ES-I3 (cell line): ENCODE results near the gene KSR2.

Experiments used
- H3K36me3 ChIP-seq: 2 replicates; pipeline ENCODE4 v1.6.1; 2013; ENCODE audit warnings: mild to moderate bottlenecking, low read length, control low read depth, moderate library complexity; ENCODE audit not compliant: insufficient read depth
- H3K4me1 ChIP-seq: 2 replicates; pipeline ENCODE4 v1.6.1; 2013; ENCODE audit warnings: mild to moderate bottlenecking, control low read depth, low read length; ENCODE audit not compliant: insufficient read depth
- H3K9ac ChIP-seq: 2 replicates; pipeline ENCODE4 v1.6.1; 2013; ENCODE audit warnings: low read depth, mild to moderate bottlenecking, low read length, moderate library complexity
- H3K9me3 ChIP-seq: 2 replicates; pipeline ENCODE4 v1.6.1; 2013; ENCODE audit warnings: mild to moderate bottlenecking, low read length, moderate library complexity; ENCODE audit not compliant: control insufficient read depth, insufficient read depth

The KSR2 gene

DNA sequence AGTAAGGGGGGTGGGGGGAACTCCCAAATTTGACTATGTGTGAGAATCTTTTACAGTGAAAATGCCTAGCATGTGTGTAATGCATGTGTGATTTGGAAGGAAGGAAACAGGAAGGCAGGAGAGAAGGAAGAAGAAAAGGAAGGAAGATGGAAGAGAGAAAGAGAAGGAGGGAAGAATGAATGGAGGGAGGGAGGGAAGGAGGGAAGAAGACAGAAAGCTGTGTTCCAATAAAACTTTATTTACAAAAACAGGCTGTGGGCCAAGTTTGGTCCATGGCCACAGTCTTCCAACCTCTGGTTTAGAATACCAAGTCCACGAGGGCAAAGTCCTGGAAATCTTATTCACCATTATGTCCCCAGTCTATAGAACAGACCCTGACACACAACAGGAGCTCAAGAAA is 278.9 kb downstream of the KSR2 start:
- Histone ChIP-seq H3K36me3 (no peaks in the 10 kb centered on the region), H3K9me3 (no peaks in the 10 kb centered on the region; the same call in 1 of the 2 replicates), H3K4me1 (peaks cover 23% of the 10 kb centered on the region), H3K9ac (no peak overlapping the region)

DNA sequence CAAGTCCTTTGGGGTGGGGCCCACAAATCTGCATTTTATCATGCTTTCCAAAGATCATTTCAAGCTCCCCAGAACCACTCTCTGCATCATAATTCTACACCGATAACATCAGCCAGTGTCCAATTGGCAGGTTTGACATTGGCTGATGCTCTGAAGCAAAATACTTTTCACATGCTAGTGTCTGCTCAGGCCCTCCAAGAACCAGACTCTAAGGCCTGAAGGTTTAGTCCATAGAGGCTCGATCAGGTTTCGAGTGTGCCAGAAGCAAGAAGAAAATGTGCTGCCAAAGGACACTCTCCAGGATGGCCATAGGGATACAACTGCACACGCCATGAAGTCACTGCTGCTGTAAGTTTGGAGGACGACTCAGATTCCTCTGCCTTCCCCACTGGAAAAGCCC is 280.3 kb downstream of the KSR2 start:
- peaks cover 26% of the 10 kb centered on the region for H3K4me1 ChIP-seq

DNA sequence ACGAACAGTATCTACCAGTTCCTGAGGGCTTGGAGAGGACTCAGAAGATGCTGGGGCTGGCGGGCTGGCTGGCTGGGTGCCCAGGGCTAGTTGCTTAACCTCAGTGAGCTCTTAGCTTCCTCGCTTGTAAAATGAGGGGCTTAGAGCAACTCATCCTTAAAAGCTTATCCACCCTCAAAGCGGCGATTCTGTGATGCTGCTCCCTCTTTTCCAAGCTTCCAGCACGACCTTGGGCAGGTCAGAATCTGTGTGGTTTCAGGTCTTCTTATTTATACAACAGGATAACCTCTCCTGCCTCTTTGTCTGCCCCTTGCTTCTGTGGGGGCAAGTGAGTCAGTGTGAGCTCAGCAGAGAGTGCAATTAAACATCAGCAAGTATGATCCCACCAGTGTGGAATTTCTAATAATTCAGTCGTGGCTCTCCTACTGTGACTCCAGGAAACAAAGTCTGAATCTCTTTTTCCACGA is 281.8 kb downstream of the KSR2 start:
- Histone ChIP-seq H3K9ac (no peak overlapping the region), H3K4me1 (peaks cover 26% of the 10 kb centered on the region), H3K9me3 (no peaks in the 10 kb centered on the region), H3K36me3 (no peaks in the 10 kb centered on the region)

More for the DNA sequence above, 280.3 kb downstream of the KSR2 start:
- no peaks in the 10 kb centered on the region for H3K36me3 ChIP-seq
- H3K9ac ChIP-seq, result no peak overlapping the region
- no peaks in the 10 kb centered on the region; the same call in 1 of the 2 replicates for H3K9me3 ChIP-seq

DNA sequence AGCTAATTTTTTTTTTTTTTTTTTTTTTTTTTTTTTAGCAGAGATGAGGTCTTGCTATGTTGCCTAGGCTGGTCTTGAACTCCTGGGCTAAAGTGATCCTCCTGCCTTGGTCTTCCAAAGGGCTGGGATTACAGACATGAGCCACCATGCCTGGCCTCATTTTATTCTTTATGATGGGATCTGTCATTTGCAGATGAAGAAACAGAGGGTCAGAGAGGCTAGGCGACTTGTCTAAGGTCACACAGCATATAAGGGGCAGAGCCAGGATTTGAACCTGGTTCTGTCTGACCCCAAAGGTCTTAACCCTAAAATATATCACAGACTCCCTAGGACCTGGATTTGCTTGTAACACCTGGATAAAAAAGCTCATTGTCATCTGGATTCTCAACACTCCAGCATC is 282.6 kb downstream of the KSR2 start:
- H3K9me3 ChIP-seq, result no peaks in the 10 kb centered on the region
- no peak overlapping the region for H3K9ac ChIP-seq
- peaks cover 26% of the 10 kb centered on the region for H3K4me1 ChIP-seq
- no peaks in the 10 kb centered on the region for H3K36me3 ChIP-seq

DNA sequence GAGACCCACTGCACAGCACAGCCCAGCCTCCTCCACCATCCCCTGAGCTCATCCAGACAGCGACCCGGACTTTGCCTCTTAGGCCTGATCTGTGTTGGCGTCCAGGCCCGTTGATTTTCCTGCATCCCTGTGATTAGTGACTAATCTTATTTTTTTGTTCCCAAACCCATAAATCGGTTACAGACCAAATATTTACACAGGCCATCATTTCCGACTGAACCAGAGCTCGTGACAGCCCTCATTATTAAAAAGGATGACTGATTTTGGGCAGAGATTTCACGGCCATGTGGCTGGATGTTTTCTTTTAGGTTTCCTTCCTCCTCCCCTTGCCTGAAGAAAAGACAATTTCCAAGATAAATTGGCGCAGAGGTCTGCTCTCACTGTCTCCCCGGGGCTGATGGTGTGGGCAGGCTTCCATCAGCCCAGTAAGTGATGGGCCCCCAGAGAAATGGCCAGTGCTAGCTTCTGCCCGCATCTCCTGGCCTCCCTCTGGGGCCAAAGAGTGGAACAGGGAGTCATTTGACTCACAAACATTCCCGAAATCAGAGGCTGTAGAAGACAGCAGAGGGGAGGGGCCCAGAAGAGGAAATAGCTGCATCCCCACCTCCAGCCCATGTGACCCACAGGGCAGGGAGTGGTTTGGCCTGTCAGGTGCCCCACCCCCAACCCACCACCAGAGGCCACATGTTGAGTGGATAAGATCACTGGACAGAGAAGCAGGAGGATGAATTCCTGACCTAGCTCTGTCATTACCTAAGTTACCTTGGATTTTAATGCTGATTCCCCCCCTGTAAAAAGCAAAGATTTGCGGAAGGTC is 283.5 kb downstream of the KSR2 start:
- H3K9ac ChIP-seq, result no peak overlapping the region
- no peaks in the 10 kb centered on the region for H3K36me3 ChIP-seq
- H3K4me1 ChIP-seq, result peaks cover 19% of the 10 kb centered on the region; the same call in 1 of the 2 replicates
- no peaks in the 10 kb centered on the region for H3K9me3 ChIP-seq

DNA sequence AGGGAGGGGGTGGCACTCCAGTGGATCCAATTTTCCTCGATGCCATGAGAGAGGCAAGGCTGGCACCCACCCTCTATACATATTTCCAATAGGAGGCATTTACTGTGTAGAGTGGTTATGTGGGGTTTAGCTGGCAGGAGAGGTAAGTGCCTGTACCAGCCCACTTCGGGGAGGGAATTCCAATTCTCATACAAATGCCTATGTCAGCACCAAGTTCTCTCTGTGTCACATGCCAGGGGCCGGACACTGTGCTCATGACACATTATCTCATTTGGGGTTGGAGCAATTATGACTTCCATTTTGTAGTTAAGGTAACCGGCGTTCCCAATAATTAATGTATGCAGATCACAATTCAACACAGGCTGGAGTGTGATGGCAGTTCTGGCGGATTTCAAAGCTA is 284.3 kb downstream of the KSR2 start:
- Histone ChIP-seq H3K9ac (no peak overlapping the region), H3K36me3 (no peaks in the 10 kb centered on the region), H3K4me1 (peaks cover 24% of the 10 kb centered on the region; the same call in 1 of the 2 replicates), H3K9me3 (no peaks in the 10 kb centered on the region)

DNA sequence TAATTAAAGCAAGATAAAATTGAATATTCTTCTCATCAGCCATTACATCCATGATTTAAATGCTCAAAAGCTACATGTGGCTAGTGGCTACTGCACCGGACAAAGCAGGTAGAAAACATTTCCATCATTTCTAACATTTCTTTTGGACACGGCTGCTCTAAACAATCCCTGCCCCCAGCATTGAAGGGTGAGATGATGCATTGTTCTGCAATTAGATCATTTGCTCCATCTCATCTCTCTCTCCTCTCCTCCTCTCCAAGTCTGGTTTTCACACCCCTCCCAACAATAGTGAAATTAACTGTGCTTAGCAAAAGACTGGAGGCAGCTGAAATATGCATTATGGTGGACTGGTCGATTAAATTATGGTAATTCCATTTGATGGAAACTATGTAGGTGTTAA is 288.5 kb downstream of the KSR2 start:
- Histone ChIP-seq H3K4me1 (peaks cover 13% of the 10 kb centered on the region; the same call in 1 of the 2 replicates), H3K9ac (no peak overlapping the region), H3K9me3 (no peaks in the 10 kb centered on the region), H3K36me3 (no peaks in the 10 kb centered on the region)

DNA sequence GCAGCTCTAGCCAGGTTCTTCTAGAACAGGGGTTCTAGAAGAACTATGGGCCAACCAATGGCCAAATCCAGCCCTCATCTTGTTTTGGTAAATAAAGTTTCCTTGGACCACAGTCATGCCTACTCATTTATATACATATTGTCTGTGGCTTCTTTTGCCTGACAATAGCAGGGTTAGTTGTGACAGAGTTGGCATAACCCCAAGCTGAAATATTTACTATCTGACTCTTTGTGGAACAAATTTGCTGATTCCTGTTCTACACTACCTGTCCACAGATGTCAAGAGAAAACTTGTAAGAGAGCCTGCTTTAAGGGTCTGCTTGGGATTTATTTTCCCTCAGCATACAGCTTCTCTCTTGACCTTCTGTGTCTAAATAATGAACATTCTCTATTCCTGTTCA is 289.0 kb downstream of the KSR2 start:
- Histone ChIP-seq H3K9me3 (no peaks in the 10 kb centered on the region), H3K36me3 (no peaks in the 10 kb centered on the region), H3K4me1 (peaks cover 7% of the 10 kb centered on the region; the same call in 1 of the 2 replicates), H3K9ac (no peak overlapping the region)

DNA sequence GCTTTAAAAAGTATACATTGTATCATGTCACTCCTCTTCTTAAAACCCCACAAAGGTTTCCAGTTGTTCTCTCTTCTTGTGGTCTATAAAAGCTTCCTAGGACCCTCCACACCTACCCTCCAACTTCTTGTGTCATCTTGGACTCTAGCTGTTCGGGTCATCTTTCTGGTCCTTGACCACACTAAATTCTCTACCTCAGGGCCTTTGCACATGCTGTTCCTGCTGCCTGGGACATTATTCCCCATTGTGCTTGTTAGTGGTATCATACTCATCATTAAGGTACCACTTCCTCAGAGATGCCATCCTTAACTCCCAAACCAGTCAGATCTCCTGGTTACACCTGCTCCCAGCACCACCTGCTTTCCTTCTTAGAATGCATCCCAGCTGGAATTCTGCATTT is 294.0 kb downstream of the KSR2 start:
- Histone ChIP-seq H3K9ac (no peak overlapping the region), H3K9me3 (no peaks in the 10 kb centered on the region), H3K4me1 (no peaks in the 10 kb centered on the region), H3K36me3 (no peaks in the 10 kb centered on the region)

DNA sequence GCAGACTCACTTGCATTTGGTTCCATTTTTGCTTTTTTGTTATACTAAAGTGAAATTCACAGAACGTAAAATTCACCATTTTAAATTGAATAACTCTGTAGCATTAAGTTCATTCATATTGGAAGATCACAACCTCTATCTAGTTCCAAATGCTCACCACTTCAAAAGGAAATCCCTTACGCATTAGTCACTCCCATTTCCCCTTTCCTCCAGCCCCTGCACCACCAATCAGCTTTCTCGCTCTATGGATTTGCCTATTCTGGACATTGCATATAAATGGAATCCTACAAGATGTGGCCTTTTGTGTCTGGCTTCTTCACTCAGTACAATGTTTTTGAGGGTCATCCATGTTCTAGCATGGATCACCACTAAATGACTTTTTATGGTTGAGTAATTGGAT is 294.5 kb downstream of the KSR2 start:
- Histone ChIP-seq H3K36me3 (no peaks in the 10 kb centered on the region), H3K9ac (no peak overlapping the region), H3K9me3 (no peaks in the 10 kb centered on the region)

DNA sequence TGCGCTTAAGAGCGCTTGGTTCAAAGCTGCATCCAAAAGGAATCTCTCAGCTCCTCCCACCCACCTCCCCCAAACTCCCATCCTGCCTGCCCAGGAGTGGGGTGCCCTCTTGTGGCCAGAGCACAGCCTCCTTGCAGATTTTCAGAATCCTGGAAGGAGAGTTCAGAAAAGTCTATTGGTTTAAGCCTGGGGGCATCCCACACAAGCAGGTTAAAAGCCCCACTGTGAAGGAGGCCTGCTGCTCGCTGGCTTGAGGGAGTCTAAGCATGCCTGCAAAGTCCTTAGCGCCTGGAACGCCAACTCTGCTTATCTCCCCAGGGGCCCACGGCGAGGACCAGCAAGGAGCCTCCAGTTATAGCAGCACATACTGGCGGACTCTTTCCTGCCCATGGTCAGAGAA is 297.1 kb downstream of the KSR2 start:
- Histone ChIP-seq H3K4me1 (no peaks in the 10 kb centered on the region), H3K36me3 (no peaks in the 10 kb centered on the region), H3K9me3 (no peaks in the 10 kb centered on the region), H3K9ac (no peak overlapping the region)

More for the DNA sequence above, 294.5 kb downstream of the KSR2 start:
- no peaks in the 10 kb centered on the region for H3K4me1 ChIP-seq

DNA sequence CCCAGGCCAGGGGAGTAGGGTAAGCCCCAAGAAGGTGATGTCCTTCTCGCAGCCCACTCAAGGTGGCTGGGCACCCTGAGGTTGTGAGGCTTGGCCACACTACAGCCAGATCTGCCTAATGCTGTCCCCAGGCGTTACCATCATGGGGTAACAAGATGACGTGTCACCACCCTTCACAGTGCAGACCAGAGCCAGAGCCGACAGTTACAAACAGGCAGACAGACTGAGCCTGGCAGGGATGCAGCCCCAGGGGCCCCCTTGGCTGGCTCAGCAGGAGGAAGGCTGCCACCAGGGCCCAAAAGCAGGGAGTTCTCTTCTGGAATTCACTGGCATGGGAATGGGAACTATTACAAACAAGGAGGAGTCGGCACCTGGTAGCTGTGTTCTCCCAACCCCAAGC is 304.6 kb downstream of the KSR2 start:
- H3K9ac ChIP-seq, result no peak overlapping the region
- no peaks in the 10 kb centered on the region for H3K4me1 ChIP-seq
- H3K36me3 ChIP-seq, result no peaks in the 10 kb centered on the region
- H3K9me3 ChIP-seq, result no peaks in the 10 kb centered on the region

DNA sequence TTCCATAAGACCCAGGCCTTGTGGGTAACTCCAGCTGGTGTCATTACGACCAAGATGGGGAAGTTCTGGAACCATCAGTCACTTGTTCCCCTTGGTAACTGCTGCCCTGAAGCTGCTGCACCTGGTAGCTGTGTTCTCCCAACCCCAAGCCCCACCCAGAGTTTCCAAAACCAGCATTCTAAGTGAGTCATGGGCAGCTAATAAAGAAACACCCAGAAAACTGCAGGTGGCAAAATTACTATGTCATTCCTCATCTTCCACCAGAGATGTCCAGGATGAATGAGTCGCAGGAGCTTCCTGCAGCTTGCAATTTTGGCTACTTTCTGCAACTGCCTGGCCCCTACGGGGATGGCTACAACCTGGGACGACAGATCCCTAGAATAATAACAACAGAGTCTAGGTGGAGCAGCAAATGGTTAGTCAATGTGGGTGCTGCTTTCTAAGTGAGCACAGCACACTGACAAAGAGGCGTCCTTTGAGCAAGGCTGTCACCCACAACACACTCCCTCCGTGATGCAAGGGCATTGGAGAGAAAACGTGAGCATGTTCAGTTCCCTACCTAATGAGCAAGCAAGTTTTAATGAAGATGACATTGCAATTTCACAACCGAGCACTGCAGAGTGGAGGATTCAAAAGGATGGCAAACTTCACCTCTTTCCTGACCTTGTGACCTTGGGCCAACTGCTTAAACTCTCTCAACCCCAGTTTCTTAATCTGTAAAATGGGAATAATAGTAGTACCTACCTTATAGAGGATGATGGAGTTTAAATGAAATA is 306.0 kb downstream of the KSR2 start:
- H3K9me3 ChIP-seq, result no peaks in the 10 kb centered on the region
- no peak overlapping the region for H3K9ac ChIP-seq
- no peaks in the 10 kb centered on the region for H3K4me1 ChIP-seq
- no peaks in the 10 kb centered on the region for H3K36me3 ChIP-seq

DNA sequence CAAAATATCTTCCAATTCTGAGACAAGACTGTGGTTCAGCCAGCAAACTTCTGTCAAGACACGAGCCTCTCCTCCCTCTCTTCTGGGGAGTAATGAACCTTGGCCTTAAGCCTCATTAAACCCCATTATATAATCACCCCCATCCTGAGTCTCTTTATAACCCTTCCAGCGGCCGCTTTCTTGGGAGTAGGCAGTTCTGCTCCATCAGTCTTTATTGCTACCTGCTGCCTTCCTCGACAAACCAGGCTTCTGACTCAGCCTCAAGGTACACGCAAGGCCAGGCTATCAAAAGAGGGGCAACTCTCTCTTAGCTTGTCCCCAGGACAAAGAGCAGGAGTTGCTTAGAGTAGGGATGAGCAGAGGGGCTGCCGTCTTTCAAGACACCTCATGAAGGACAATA is 306.6 kb downstream of the KSR2 start:
- H3K9ac ChIP-seq, result no peak overlapping the region
- H3K9me3 ChIP-seq, result no peaks in the 10 kb centered on the region
- H3K4me1 ChIP-seq, result no peaks in the 10 kb centered on the region
- no peaks in the 10 kb centered on the region for H3K36me3 ChIP-seq

DNA sequence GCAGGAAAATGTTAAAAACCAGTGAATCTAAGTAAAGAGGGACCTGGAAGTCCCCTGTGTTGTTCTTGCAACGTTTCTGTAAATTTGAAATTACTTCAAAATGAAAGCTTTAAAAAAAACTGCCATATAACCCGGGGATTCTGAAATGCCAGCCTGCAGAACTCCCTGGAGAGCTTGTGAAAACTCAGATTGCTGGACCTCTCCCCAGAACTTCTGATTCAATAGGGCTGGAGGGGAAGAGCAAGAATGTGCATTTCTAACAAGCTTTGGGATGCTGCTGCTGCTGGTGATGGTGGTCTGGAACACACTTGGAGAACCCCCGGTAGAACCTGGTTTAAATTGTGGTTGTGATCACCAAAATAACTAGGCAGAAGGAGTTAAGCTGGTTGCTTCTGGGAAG is 307.3 kb downstream of the KSR2 start:
- H3K9ac ChIP-seq, result no peak overlapping the region
- H3K36me3 ChIP-seq, result no peaks in the 10 kb centered on the region
- no peaks in the 10 kb centered on the region for H3K4me1 ChIP-seq
- no peaks in the 10 kb centered on the region for H3K9me3 ChIP-seq
